CD4-positive, alpha-beta T cell (primary cell): Measurements from ENCODE around the gene MGAT5. TPM values are rescaled to one million over a fixed set of nuclear protein-coding genes. Genes with fewer than 3 reads are reported as not detected.

Experiments used
- ATAC-seq: fragments of 200-7000 bp; cut with Tn5 transposase; one replicate; pipeline ENCODE4 v1.10.0; 2022; ENCODE audit warnings: mild to moderate bottlenecking; ENCODE audit not compliant: poor library complexity
- CTCF ChIA-PET: fragments of 350-600 bp; sonication (Branson Sonifier 250); formaldehyde crosslinking; loops from one replicate; lab custom pipeline; 2021; ENCODE audit warnings: antibody characterized with exemption, inconsistent platforms; lab: Charles Lee
- POLR2A ChIA-PET: fragments of 350-600 bp; sonication (Branson Sonifier 250); formaldehyde crosslinking; loops from one replicate; lab custom pipeline; 2021; ENCODE audit warnings: antibody characterized with exemption, inconsistent platforms; lab: Charles Lee
- DNase-seq, 14 experiments: peaks; one replicate each; pipeline ENCODE4 v3.0.0-alpha.2; 2013 to 2020; ENCODE audit warnings: mixed read lengths in 2 of 14
- H3K27ac ChIP-seq, 2 donors: one replicate each; pipeline versions ENCODE4 v1.5.1 to v1.7.0; 2013; ENCODE audit warnings: low read length in 2 of 2, low read depth in 1 of 2, mild to moderate bottlenecking in 1 of 2
- H3K27me3 ChIP-seq, 2 experiments: 1 replicate in 1 of 2; 2 replicates in 1 of 2; pipeline versions ENCODE4 v1.6.1 to v1.7.0; 2013; ENCODE audit warnings: low read length in 2 of 2, control low read depth in 1 of 2, mild to moderate bottlenecking in 1 of 2, moderate library complexity in 1 of 2; ENCODE audit not compliant: insufficient read depth in 2 of 2, control insufficient read depth in 1 of 2
- H3K36me3 ChIP-seq: one replicate; pipeline ENCODE4 v1.6.1; 2013; ENCODE audit warnings: low read length, control low read depth; ENCODE audit not compliant: insufficient read depth
- H3K4me1 ChIP-seq: one replicate; pipeline ENCODE4 v1.6.1; 2013; ENCODE audit warnings: low read length, control low read depth; ENCODE audit not compliant: insufficient read depth
- H3K4me3 ChIP-seq: one replicate; pipeline ENCODE4 v1.5.1; 2013; ENCODE audit warnings: mild to moderate bottlenecking, low read length, moderate library complexity
- H3K9me3 ChIP-seq, 2 experiments: 1 replicate in 1 of 2; 2 replicates in 1 of 2; pipeline versions ENCODE4 v1.6.1 to v1.7.0; 2013; ENCODE audit warnings: low read length in 2 of 2, mild to moderate bottlenecking in 2 of 2, control low read depth in 1 of 2, moderate library complexity in 1 of 2; ENCODE audit not compliant: control insufficient read depth in 1 of 2, insufficient read depth in 1 of 2
- H3K27ac Mint-ChIP-seq: one replicate; pipeline ENCODE4 v1.8.0; 2020; ENCODE audit warnings: mixed read lengths
- H3K27me3 Mint-ChIP-seq: one replicate; pipeline ENCODE4 v1.8.0; 2021; ENCODE audit warnings: mixed read lengths
- H3K36me3 Mint-ChIP-seq: one replicate; pipeline ENCODE4 v1.8.0; 2021; ENCODE audit warnings: low read depth, mixed read lengths
- H3K4me1 Mint-ChIP-seq: one replicate; pipeline ENCODE4 v1.8.0; 2021; ENCODE audit warnings: low read depth, mixed read lengths
- H3K4me3 Mint-ChIP-seq: one replicate; pipeline ENCODE4 v1.8.0; 2020; ENCODE audit warnings: mild to moderate bottlenecking, mixed read lengths
- H3K9me3 Mint-ChIP-seq: one replicate; pipeline ENCODE4 v1.8.0; 2020; ENCODE audit warnings: mixed read lengths
- CTCF ChIP-seq: fragments of 200-600 bp; IDR thresholded peaks from one replicate; pipeline ENCODE4 v1.8.0; 2022; ENCODE audit warnings: antibody characterized with exemption, mild to moderate bottlenecking
- intact Hi-C, 2 experiments: fragments of 100-400 bp; cut with DNase I in 1 of 2; cut with micrococcal nuclease in 1 of 2; formaldehyde crosslinking; loops; one replicate each; pipeline versions ENCODE4 v1.15.1 to v1.9.0; 2023 to 2025; cut with DNase I, micrococcal nuclease
- total RNA-seq, 174 experiments: library from RNA in 2 of 174; stranded (reverse) in 2 of 174; gene quantifications; one replicate each; pipeline ENCODE4 v1.2.3 and lab custom pipeline; 2021 to 2026

Gene MGAT5
- total RNA-seq, 2 experiments from 2014 or later: 77.5 to 77.8 TPM

GRCh38 chr2:134257965-134258683 is 4.3 kb downstream of the MGAT5 start:
- peaks cover 76% of the 10 kb centered on the region for H3K4me1 ChIP-seq

GRCh38 chr2:134258684-134259388 is 5.0 kb downstream of the MGAT5 start:
- peaks cover 69% of the 10 kb centered on the region for H3K4me1 ChIP-seq
- H3K9me3 Mint-ChIP-seq: no peaks in the 10 kb centered on the region

More at GRCh38 chr2:134257965-134258683, 4.3 kb downstream of the MGAT5 start:
- H3K27ac Mint-ChIP-seq: peak overlapping the region; percentile 91
- DNase-seq (no peak), ATAC-seq (peak; percentile 66)
- no peaks in the 10 kb centered on the region for H3K27me3 ChIP-seq
- H3K4me3 ChIP-seq: no peak overlapping the region
- CTCF ChIA-PET: interaction anchor here (0.5 to 1.1 kb wide), 3 partner anchors 13 to 50 kb away, joined by 3 to 4 read pairs (median 3); no protein-coding TSS in a partner anchor
- peaks cover 9% of the 10 kb centered on the region for H3K36me3 ChIP-seq
- H3K36me3 Mint-ChIP-seq: peaks cover 27% of the 10 kb centered on the region
- H3K27me3 Mint-ChIP-seq: no peaks in the 10 kb centered on the region
- intact Hi-C loops: loop anchor here (1.0 to 5.0 kb wide), 3 partner anchors 13 to 34 kb away; no protein-coding TSS in a partner anchor
- H3K4me1 Mint-ChIP-seq: peaks cover 98% of the 10 kb centered on the region
- POLR2A ChIA-PET: interaction anchor here (1.8 kb wide), 1 partner anchor 13 kb away, joined by 10 read pairs; no protein-coding TSS in a partner anchor
- TF ChIP-seq CTCF: no peak
- H3K4me3 Mint-ChIP-seq: peak overlapping the region; percentile 77
- H3K9me3 Mint-ChIP-seq: no peaks in the 10 kb centered on the region
- peak overlapping the region; percentile 44 to 49 for H3K27ac ChIP-seq
- no peaks in the 10 kb centered on the region for H3K9me3 ChIP-seq

More at GRCh38 chr2:134258684-134259388, 5.0 kb downstream of the MGAT5 start:
- peak; percentile 43 to 85 (median 60) for DNase-seq
- Mint-ChIP-seq H3K4me1 (peaks cover 95% of the 10 kb centered on the region), H3K27ac (peak overlapping the region; percentile 91), H3K27me3 (no peaks in the 10 kb centered on the region), H3K4me3 (peak overlapping the region; percentile 77), H3K36me3 (peaks cover 23% of the 10 kb centered on the region)
- H3K4me3 ChIP-seq: no peak overlapping the region
- TF ChIP-seq CTCF: no peak
- peak; percentile 90 for ATAC-seq
- ChIA-PET CTCF (no interaction called here), POLR2A (interaction anchor here (0.7 kb wide), 1 partner anchor 501 kb away, joined by 3 read pairs; no protein-coding TSS in a partner anchor)
- H3K27me3 ChIP-seq: no peaks in the 10 kb centered on the region
- H3K9me3 ChIP-seq: no peaks in the 10 kb centered on the region
- peaks cover 9% of the 10 kb centered on the region for H3K36me3 ChIP-seq
- intact Hi-C loops: loop anchor here (1.0 to 5.0 kb wide), 3 partner anchors 14 to 33 kb away; no protein-coding TSS in a partner anchor
- peak overlapping the region; percentile 44 to 49 for H3K27ac ChIP-seq
